ENCODE measurements around the gene PTPRN2.

The PTPRN2 gene

DNA sequence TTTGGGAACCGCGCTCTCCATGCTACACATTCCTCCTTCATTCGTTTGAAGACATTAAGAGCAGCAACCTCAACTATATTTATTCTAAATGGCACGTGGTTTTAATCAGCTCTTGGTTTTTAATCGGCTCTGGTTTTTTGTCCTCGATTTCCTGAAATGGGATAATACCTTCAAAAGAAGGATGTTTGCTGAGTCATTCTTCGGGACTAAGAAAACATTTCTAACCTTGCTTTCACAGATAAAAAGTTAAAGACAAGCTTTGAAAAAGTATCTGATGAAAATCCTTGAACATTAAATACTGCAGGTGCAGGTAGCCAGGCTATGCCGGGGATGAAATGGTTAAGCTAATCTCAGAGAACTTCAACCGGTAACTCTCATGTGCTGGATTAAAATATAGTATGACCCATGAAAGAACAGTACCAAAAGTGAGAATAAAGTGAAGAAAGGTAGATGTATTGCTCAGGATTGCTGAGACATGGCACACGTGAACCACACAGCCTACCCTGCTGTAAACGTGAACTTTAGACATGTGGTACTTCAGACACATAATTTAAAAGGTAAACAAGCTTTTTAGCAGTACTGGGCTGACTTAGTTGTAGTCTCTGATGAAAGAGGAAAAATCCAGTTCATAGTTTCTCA, 89.1 kb downstream of the PTPRN2 start:
- CTCF ChIA-PET = no interaction called here
- TF ChIP-seq, protein P1, sequence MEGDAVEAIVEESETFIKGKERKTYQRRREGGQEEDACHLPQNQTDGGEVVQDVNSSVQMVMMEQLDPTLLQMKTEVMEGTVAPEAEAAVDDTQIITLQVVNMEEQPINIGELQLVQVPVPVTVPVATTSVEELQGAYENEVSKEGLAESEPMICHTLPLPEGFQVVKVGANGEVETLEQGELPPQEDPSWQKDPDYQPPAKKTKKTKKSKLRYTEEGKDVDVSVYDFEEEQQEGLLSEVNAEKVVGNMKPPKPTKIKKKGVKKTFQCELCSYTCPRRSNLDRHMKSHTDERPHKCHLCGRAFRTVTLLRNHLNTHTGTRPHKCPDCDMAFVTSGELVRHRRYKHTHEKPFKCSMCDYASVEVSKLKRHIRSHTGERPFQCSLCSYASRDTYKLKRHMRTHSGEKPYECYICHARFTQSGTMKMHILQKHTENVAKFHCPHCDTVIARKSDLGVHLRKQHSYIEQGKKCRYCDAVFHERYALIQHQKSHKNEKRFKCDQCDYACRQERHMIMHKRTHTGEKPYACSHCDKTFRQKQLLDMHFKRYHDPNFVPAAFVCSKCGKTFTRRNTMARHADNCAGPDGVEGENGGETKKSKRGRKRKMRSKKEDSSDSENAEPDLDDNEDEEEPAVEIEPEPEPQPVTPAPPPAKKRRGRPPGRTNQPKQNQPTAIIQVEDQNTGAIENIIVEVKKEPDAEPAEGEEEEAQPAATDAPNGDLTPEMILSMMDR (IDR thresholded peaks at IDR 0.05; ENCODE audit: insufficient read depth, low read length, missing control alignments) = no peak
- POLR2A ChIA-PET = no interaction called here
- no peak overlapping the region for H3K4me3 ChIP-seq (ENCODE audit: low read depth, low read length)
- no peak for DNase-seq (ENCODE audit: low read depth, low spot score)

DNA sequence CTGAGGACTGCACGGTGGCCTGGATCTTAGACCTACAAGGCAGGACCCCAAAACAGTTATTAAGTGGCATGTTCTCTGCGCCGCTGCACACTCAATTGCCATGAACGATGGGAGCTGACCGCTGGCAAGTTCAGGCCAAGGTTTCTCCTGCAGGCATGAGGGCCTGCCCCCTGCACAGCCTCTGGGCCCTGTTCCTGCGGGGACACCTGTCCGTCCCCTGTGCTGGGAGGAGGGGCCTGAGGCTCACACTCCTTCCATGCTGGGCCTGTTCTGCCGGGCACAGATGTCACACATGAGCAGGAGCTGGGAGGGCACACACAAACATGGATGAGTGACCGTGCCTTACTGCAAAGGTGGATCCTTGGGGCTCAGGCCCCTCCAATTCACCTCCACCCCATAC, 90.0 kb downstream of the PTPRN2 start:
- TF ChIP-seq, protein P1 (IDR thresholded peaks at IDR 0.05; ENCODE audit: insufficient read depth, low read length, missing control alignments) = no peak
- DNase-seq (ENCODE audit: low read depth, low spot score) = no peak
- POLR2A ChIA-PET = no interaction called here
- no peak overlapping the region for H3K4me3 ChIP-seq (ENCODE audit: low read depth, low read length)
- CTCF ChIA-PET = no interaction called here

DNA sequence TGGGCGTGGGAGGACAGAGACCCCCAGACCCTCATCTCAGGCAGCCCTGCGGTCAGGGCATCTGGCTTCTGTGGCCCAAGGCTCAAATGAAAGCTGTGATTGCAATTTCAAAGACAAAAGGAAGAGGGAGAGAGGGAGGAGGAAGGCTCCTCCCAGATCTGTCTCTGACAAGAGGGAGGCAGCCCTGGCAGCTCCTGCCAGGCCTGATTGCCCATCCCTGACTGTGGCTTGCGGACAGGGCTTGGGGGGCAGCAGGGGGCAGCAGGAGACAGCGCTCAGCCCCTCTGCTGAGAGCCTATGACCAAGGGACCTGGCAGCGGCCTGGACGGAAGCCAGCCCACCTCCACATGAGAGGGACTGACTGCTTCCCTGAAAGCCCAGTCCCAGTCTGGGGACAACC, 91.8 kb downstream of the PTPRN2 start:
- CTCF ChIA-PET = no interaction called here
- no peak overlapping the region for H3K4me3 ChIP-seq (ENCODE audit: low read depth, low read length)
- TF ChIP-seq, protein P1 (IDR thresholded peaks at IDR 0.05; ENCODE audit: insufficient read depth, low read length, missing control alignments) = no peak
- POLR2A ChIA-PET = no interaction called here
- no peak for DNase-seq (ENCODE audit: low read depth, low spot score)

DNA sequence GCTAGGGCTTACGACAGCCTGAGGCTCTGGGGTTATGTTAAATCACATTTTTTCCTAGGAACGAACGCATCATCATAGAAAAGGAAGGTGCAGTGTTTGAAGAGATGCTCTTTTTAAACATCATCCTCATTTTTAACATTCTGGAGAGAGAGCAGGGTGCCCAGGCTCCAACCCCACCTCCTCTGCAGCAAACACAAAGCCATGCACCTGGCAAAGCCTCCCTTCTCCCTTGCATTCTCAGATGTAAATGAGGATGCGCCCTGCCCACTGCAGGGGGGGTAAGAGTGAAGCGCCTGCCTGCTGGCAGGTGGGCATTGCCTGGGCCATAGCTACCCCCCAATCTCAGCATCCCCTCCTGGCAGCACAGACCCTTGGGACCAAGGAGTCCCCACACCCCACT, 92.4 kb downstream of the PTPRN2 start:
- ChIA-PET POLR2A (no interaction called here), CTCF (no interaction called here)

DNA sequence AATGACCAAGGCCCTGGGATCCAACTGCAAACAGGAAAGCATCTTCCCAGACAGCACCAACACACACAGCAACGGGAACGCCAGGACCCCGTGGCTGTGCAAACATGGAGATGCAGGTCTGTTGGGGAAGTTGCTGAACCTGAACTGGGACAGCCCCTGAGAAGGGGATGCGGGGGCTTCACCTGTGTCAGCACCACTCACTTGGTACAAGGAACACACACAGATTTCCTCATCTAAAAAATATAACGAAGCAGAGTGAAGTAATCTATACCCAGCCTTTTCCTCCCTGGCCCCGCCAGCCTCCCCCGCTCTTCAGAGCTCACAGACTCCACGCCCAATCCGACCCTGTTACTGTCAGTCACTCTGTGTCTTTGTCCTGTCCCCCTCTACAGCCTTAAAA, 93.0 kb downstream of the PTPRN2 start:
- CTCF ChIA-PET = no interaction called here
- TF ChIP-seq, protein P1 (IDR thresholded peaks at IDR 0.05; ENCODE audit: insufficient read depth, low read length, missing control alignments) = no peak
- POLR2A ChIA-PET = no interaction called here
- no peak for DNase-seq (ENCODE audit: low read depth, low spot score)
- H3K4me3 ChIP-seq (ENCODE audit: low read depth, low read length) = no peak overlapping the region

More for the DNA sequence above, 92.4 kb downstream of the PTPRN2 start:
- no peak for DNase-seq (ENCODE audit: low read depth, low spot score)
- H3K4me3 ChIP-seq (ENCODE audit: low read depth, low read length) = no peak overlapping the region
- TF ChIP-seq, protein P1 (IDR thresholded peaks at IDR 0.05; ENCODE audit: insufficient read depth, low read length, missing control alignments) = no peak

DNA sequence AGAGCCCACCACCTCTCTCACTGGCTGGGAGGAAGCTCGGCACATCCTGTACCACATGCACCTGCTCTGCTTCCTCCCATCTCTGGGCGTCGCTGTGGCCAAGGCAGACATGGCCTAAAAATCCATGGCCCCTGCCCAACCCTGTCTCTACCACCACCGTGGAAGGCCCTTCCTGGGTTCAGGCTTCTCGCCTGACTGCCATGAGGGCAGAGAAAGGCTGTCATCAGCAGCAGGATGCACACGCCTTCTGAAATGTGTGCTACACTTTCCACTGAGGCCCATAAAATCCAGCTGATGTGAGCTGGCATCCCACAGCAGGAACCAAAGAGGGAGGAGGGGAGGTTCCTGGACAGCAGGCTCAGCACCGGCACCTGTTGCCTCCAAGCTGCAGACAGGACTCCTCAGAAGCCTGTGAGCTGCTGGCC, 93.4 kb downstream of the PTPRN2 start:
- POLR2A ChIA-PET = no interaction called here
- CTCF ChIA-PET = no interaction called here
- TF ChIP-seq, protein P1 (IDR thresholded peaks at IDR 0.05; ENCODE audit: insufficient read depth, low read length, missing control alignments) = no peak

More for the DNA sequence above, 93.4 kb downstream of the PTPRN2 start:
- no peak for DNase-seq (ENCODE audit: low read depth, low spot score)
- H3K4me3 ChIP-seq (ENCODE audit: low read depth, low read length) = no peak overlapping the region

Measured in AG04449 (cell line).